ENCODE results near the gene REPS1.

REPS1 gene

DNA sequence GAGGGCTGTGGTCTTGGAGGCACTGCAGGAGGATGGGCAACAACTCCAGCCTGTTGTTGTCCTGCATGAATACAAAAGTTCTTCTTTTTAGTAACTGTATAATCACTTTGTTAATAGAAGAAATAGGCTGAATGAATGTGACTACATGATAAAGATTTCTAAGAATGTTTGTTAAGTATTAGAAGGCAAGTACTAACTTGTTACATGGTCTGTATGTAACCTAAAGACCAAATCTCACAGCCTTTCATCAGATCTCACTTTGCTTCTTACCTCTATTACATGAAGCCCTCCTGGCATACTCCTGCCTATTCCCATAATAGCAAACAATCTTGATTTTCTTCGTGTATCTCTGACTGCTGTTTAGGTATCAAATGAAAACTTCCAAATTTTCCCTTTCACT is 73.4 kb downstream of the REPS1 start:
- no peak for DNase-seq

DNA sequence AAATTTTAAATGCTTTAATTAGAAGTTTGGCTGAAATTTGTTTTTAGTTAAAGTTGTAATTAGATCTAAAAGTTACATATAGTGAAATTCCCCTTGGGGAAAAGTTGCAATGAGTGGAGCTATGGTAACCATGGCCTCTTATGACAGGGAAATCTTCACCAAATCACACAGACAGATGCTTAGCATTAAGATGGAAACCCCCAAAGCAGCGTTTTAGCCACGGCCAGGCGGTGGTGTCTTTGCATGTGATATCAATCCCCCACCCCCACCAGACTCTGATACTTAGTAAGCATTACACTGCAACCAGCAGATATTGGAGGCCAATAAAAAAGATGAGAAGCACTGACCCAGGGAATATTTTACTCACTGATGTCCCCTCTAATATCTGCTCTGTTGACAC is 75.7 kb downstream of the REPS1 start:
- DNase-seq: no peak

DNA sequence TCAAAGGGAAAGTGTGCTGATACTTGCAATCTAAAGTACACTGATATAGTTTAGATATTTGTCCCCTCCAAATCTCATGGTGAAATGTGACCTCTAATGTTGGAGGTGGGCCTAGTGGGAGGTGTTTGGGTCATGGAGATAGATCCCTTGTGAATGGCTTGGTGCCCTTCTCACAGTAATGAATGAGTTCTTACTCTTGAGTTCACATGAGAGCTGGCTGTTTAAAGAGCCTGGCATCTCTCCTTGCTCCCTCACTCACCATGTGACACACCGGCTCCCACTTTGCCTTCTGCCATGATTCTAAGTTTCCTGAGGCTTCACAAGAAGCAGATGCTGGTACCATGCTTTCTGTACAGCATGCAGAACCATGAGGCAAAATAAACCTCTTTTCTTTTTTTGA is 78.1 kb downstream of the REPS1 start:
- no peak for DNase-seq

DNA sequence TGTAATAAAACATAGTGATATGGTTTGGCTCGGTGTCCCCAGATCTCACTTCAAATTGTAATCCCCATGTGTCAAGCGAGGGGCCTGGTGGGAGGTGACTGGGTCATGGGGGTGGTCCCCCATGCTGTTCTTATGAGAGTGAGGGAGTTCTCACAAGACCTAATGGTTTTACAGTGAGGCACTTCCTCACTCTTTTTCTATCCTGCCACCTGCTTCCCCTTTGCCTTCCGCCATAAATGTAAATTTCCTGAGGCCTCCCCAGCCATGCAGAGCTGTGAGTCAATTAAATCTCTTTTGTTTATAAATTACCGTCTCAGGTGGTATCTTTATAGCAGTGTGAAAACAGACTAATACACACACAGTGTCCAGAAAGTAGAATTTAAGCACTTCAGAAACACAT is 78.5 kb downstream of the REPS1 start:
- DNase-seq: no peak

DNA sequence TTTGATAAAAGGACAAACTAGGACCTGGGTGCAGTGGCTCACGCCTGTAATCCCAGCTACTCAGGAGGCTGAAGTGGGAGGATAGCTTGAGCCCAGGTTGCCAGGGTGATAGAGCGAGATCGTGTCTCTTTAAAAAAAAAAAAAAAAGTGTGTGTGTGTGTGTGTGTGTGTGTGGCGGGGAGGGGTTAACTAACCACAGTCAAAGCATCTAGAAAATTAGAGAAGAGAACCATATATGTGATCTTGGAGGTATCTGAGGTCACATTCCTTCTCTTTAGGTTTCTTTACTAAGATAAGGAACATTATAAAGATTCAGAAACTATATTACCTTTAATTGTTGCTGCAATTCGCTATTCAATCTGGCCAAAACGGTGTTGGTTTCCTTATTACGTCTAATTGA is 80.9 kb downstream of the REPS1 start:
- no peak for DNase-seq

- DNase-seq: no peak
Observed at GRCh38 chr6:138897031-138897430, 91.0 kb downstream of the REPS1 start.

DNA sequence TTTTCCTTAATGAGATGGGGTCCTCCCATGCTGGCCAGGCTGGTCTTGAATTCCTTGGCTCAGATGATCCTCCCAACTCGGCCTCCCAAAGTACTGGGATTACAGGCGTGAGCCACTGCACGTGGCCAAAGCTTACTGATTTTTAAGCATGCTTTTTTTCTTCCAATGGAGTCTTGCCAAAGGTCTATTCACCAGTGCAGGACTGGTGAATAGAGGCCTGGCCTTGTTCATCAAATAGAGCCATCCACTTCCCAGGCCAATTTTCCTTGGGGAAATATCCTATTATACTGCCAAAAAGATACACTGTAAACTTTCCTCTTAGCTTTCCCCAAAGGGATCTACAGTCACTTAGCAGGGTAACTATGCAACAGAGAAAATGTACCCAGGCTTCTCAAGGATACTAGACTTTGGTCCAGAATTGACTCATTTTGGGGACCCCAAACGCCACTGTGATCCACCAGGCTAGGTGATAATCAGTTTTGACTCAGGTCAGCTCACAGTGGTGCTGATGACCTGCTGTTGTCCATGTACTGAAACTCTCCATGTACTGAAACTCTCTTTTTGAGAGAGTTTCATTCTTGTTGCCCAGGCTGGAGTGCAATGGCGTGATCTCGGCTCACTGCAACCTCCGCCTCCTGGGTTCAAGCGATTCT is 91.8 kb downstream of the REPS1 start:
- DNase-seq: no peak

DNA sequence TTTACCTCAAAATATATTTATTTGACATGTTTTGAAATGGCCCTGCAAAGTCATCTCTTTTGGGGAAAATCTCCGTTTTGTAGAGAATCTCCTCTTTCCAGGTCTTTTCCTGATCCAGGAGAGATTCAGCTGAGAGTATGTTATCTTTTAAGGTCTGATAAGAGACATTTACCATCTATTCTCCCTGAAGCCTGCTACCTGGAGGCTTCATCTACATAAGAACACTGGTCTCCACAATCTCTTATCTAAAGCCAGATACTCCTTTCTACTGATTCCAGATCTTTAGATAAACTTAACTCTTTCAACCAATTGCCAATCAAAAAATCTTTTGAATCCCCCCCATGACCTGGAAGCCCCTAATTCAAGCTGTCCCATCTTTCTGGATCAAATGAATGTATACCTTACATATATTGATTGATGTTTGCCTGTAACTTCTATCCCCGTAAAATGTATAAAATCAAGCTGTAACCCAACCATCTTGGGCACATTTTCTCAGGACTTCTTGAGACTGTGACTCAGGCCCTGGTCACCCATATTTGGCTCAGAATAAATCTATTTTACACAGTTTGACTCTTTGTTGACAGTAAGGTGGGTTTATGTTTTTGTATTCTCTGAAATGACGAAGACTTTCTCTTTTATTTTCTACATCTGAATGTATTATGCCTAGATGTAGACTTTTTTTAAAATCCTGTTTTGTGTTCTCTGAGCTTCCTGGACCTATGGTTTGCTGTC is 96.6 kb downstream of the REPS1 start:
- DNase-seq: no peak

- no peak for DNase-seq
Observed at GRCh38 chr6:138885156-138885819, 102.8 kb downstream of the REPS1 start.

- no peak for DNase-seq
Observed at GRCh38 chr6:138882369-138883017, 105.6 kb downstream of the REPS1 start.

- DNase-seq: no peak
Observed at GRCh38 chr6:138873191-138873590, 114.9 kb downstream of the REPS1 start.

DNA sequence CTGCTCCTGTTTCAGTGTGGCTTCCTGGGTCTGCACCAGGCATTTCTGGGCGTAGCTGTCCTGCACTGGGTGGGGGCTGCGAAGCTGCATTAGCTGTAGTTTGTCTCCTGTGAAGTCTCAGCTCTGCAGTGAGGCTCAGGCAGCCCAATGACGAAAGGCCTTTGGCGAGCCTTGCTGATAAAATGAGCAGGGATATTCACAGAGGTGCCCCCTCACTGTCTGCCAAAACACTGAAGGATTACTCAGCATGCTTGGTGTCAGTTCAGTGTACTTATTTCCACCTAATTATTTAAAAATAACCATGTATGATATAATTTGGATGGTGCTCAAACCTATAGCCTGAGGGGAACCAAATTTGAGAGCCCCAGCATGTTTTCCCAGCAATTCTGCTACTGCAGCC is 118.7 kb downstream of the REPS1 start:
- no peak for DNase-seq

DNA sequence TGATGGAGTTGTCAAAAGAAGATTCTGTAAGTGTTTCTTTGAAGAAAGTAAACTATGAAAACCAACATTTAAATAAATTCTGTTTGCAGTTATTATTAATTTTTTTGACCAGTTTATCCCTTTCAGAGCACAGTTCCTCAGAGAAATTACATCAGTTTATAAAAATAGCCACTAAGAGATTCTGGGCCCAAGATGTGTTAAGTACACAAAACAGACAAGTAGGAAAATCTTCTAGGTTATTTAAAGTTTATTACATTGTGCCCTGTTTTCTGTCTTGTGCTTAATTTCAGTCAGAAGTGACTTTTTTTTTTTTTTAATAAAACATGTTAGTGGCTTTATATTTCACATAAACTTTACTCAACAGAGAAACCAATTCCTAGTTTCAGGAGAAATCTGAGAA is 119.9 kb downstream of the REPS1 start:
- DNase-seq: no peak

DNA sequence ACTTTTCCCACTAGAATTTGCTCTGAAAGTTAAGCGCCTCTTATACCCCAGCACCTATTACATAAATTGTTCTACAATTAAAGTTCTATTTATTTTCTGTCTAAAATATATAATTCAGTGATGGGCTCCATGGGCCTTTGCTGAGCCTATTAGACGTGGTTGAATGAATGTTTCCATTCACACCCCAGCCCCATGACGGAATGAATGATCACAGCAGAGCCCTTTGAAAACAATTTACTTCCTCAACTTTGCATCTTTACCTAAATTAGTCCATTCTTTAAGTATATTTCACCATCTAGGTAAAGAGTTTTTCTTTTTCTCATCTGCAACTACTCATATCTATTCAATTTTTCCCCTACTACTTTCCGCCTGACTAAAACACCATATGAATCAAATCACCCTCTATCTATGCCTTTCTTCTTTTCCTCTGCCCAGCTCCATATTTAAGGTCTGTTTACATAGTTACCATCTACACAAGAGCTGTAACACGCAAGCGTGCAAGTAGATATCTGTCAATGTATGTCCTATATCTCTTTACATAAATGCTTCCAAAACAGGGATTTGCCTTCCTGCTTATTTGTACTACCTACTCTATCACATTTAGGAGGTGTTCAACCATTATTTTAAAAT is 122.5 kb downstream of the REPS1 start:
- DNase-seq: peak in 1 of 3 experiments; percentile 31

GRCh38 chr6:138864343-138864890 is 123.6 kb downstream of the REPS1 start:
- no peak for DNase-seq

GRCh38 chr6:138863321-138863720 is 124.7 kb downstream of the REPS1 start:
- DNase-seq: no peak

DNA sequence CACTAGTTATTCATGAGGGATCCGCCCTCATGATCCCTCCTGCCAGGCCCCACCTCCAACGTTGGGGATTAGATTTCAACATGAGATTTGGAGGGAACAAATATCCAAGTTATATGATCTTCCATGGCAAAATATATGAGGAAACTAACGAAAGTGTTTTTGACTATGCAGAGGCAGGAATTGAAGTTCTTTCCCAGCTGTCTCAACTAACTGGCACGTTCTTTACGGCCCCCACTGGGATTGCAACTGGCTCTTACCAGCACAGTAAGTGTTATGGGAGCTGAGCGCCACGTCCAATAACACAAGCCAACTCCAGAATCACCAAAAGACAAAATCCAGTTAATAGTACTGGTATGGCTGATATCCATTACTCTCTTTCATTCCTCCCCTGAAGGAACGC is 125.6 kb downstream of the REPS1 start:
- DNase-seq: no peak

GRCh38 chr6:138857775-138858174 is 130.3 kb downstream of the REPS1 start:
- no peak for DNase-seq

GRCh38 chr6:138856654-138857053 is 131.4 kb downstream of the REPS1 start:
- DNase-seq: no peak
